ENCODE data around the gene CERS2. TPM values are rescaled to one million over a fixed set of nuclear protein-coding genes. Genes with fewer than 3 reads are reported as not detected.

The CERS2 gene
- total RNA-seq, 1 experiment from 2014 or later, result 348 TPM

- ChIA-PET POLR2A (no interaction called here), CTCF (no interaction called here)
- DNase-seq (ENCODE audit: low read depth, low spot score) (no peak), ATAC-seq (no peak)
- H3K27me3 ChIP-seq (ENCODE audit: control insufficient read depth, insufficient read depth, low read length), result no peaks in the 10 kb centered on the region
- intact Hi-C loops (cut with micrococcal nuclease; ENCODE audit: unreplicated experiment), result no loop called here
- H3K4me1 ChIP-seq (ENCODE audit: control insufficient read depth, insufficient read depth, low read length), result peaks cover 41% of the 10 kb centered on the region
- no peak for TF ChIP-seq CTCF (IDR thresholded peaks at IDR 0.05)
- no peak for TF ChIP-seq SIN3A (IDR thresholded peaks at IDR 0.05; ENCODE audit: borderline replicate concordance, insufficient read depth, low read depth, low read length)
- TF ChIP-seq REST (IDR thresholded peaks at IDR 0.05; ENCODE audit: insufficient read depth in 1 of 2, low read depth in 2 of 2, low read length in 1 of 2), result no peak
- H3K27ac ChIP-seq (ENCODE audit: low read length), result peak within 1 kb of the TSS; percentile 55; the same call in 1 of the 2 replicates
- in situ Hi-C loops (cut with HindIII; ENCODE audit: low pct_unique_long_range_greater_than_20kb, low sequenced_read_pairs), result no loop called here
- no TSS peak for BruUV-seq (replicated peaks)
- no peaks in the 10 kb centered on the region for H3K9me3 ChIP-seq (ENCODE audit: control insufficient read depth, insufficient read depth, low read depth, low read length)
- H3K4me3 ChIP-seq (ENCODE audit: low read depth in 2 of 2, low read length in 2 of 2), result no peak within 1 kb of the TSS
- no peaks in the 10 kb centered on the region for H3K36me3 ChIP-seq (ENCODE audit: control insufficient read depth, insufficient read depth, low read length)
Measured at GRCh38 chr1:150981805-150982712, 7.4 kb upstream of the CERS2 start, which contains the start of gene ANXA9. Gene ANXA9 (plus strand): TSS chr1:150982292. CDS start chr1:150983106, 814 bp downstream.

- peaks cover 49% of the 10 kb centered on the region for H3K4me1 ChIP-seq (ENCODE audit: control insufficient read depth, insufficient read depth, low read length)
- no peak for TF ChIP-seq POLR2AphosphoS5 (IDR thresholded peaks at IDR 0.05; ENCODE audit: low read depth, low read length)
- TF ChIP-seq CTCF (IDR thresholded peaks at IDR 0.05), result no peak
- TF ChIP-seq REST (IDR thresholded peaks at IDR 0.05; ENCODE audit: insufficient read depth in 1 of 2, low read depth in 2 of 2, low read length in 1 of 2), result no peak
- TF ChIP-seq SIN3A (IDR thresholded peaks at IDR 0.05; ENCODE audit: borderline replicate concordance, insufficient read depth, low read depth, low read length), result no peak
- no peak for TF ChIP-seq TCF7L2 (IDR thresholded peaks at IDR 0.05; ENCODE audit: low read depth, low read length)
- DNase-seq (ENCODE audit: low read depth, low spot score) (no peak), ATAC-seq (no peak)
- in situ Hi-C loops (cut with HindIII; ENCODE audit: low pct_unique_long_range_greater_than_20kb, low sequenced_read_pairs) (no loop called here), intact Hi-C loops (cut with micrococcal nuclease; ENCODE audit: unreplicated experiment) (no loop called here)
- H3K27me3 ChIP-seq (ENCODE audit: control insufficient read depth, insufficient read depth, low read length), result no peaks in the 10 kb centered on the region
- peak overlapping the region; percentile 55; the same call in 1 of the 2 replicates for H3K27ac ChIP-seq (ENCODE audit: low read length)
- no peak overlapping the region for H3K4me3 ChIP-seq (ENCODE audit: low read depth in 2 of 2, low read length in 2 of 2)
- ChIA-PET CTCF (interaction anchor here (0.9 kb wide), 1 partner anchor 15 kb away, joined by 6 read pairs; no protein-coding TSS in a partner anchor), POLR2A (no interaction called here)
- H3K9me3 ChIP-seq (ENCODE audit: control insufficient read depth, insufficient read depth, low read depth, low read length), result no peaks in the 10 kb centered on the region
- BruUV-seq (replicated peaks), result no TSS peak
- H3K36me3 ChIP-seq (ENCODE audit: control insufficient read depth, insufficient read depth, low read length), result no peaks in the 10 kb centered on the region
Measured at GRCh38 chr1:150981177-150981804, 6.7 kb upstream of the CERS2 start.

Data from Panc1 (cell line).